ENCODE measurements around the gene NMNAT3. TPM values are rescaled to one million over a fixed set of nuclear protein-coding genes. Genes with fewer than 3 reads are reported as not detected.

NMNAT3 gene
- total RNA-seq, 1 experiment from 2014 or later = 1.0 TPM

DNA sequence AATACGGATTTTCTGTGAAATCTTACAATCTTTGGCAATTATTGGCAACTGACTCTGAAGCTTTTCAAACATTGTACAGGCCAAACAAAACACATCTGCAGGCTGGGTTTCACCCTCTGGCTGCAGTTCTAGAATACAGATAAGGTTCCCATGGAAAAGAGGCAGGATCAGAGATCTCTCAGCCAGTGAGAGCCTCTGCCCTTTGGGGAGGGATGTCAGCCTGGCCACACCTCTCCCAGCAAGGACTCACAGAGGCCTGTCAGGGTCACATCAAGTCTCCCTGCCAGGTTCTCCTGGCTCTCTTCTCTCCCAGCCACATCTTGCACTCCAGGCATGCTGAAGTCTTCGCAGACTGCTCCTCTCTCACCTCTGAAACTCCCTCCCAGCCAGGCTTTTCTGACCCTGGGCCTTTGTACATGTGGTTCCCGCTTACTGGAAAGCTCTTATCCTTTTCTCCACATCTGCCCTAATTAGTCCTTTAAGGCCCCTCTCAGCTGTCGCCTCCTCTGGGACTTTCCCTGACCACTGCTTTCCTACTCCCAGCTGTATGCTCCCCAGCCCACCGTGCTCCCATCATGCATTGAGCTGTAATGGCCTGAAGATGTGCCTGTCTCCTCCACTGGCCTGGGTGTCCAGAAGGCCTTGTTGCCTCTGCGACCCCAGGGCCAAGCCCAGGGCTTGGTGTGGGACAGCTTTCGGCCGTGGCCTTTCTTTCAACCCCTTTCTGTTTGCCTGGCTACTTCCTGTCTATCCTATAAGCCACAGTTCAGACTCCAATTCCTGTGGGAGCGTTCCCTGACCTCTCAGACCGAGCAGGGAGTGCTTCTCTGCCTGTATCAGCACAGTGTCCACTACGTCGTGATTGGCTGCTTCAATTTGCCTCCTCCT, 142.5 kb downstream of the NMNAT3 start:
- Mint-ChIP-seq H3K4me3 (ENCODE audit: unreplicated experiment) (peak overlapping the region; percentile 20), H3K9me3 (ENCODE audit: unreplicated experiment) (no peaks in the 10 kb centered on the region), H3K4me1 (ENCODE audit: insufficient read depth, unreplicated experiment) (peaks cover 30% of the 10 kb centered on the region), H3K27ac (ENCODE audit: low read depth, unreplicated experiment) (peak overlapping the region; percentile 90), H3K27me3 (ENCODE audit: insufficient read depth, unreplicated experiment) (no peaks in the 10 kb centered on the region), H3K36me3 (ENCODE audit: insufficient read depth, unreplicated experiment) (peaks cover 6% of the 10 kb centered on the region)
- intact Hi-C loops (cut with micrococcal nuclease) = loop anchor here (1.0 kb wide), 1 partner anchor 66 kb away; no protein-coding TSS in a partner anchor
- TF ChIP-seq, protein P1, sequence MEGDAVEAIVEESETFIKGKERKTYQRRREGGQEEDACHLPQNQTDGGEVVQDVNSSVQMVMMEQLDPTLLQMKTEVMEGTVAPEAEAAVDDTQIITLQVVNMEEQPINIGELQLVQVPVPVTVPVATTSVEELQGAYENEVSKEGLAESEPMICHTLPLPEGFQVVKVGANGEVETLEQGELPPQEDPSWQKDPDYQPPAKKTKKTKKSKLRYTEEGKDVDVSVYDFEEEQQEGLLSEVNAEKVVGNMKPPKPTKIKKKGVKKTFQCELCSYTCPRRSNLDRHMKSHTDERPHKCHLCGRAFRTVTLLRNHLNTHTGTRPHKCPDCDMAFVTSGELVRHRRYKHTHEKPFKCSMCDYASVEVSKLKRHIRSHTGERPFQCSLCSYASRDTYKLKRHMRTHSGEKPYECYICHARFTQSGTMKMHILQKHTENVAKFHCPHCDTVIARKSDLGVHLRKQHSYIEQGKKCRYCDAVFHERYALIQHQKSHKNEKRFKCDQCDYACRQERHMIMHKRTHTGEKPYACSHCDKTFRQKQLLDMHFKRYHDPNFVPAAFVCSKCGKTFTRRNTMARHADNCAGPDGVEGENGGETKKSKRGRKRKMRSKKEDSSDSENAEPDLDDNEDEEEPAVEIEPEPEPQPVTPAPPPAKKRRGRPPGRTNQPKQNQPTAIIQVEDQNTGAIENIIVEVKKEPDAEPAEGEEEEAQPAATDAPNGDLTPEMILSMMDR (IDR thresholded peaks at IDR 0.05; ENCODE audit: unreplicated experiment) = no peak
- BruUV-seq (replicated peaks) = no TSS peak
- ChIA-PET POLR2A (interaction anchor here (0.7 to 1.7 kb wide), 11 partner anchors 25 to 146 kb away, joined by 3 to 11 read pairs (median 5); partner anchors contain the start of gene COPB2), CTCF (interaction anchor here (0.5 to 3.5 kb wide), 7 partner anchors 11 to 300 kb away, joined by 3 to 21 read pairs (median 4); no protein-coding TSS in a partner anchor)
- DNase-seq (ENCODE audit: unreplicated experiment) = peak; percentile 50

DNA sequence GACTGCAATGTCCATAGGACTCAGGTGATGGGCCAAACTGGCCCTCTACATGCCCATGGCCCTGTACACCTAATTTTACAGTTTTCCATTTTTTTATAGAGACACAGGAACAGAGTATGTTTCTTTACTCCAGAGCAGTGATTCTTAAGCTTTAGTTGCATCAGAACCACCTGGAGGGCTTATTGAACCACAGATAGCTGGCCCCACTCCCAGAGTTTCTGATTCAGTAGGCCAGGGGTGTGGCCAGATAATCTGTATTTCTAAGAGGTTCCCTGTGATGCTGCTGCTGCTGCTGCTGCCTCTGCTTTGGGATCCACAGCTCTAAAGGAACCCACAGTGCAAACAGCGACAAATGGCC, 143.3 kb downstream of the NMNAT3 start:
- POLR2A ChIA-PET = interaction anchor here (0.7 to 1.7 kb wide), 12 partner anchors 26 to 146 kb away, joined by 3 to 11 read pairs (median 4); partner anchors contain the start of gene COPB2
- DNase-seq (ENCODE audit: unreplicated experiment) = peak; percentile 94
- no TSS peak for BruUV-seq (replicated peaks)
- intact Hi-C loops (cut with micrococcal nuclease) = loop anchor here (1.0 kb wide), 1 partner anchor 67 kb away; no protein-coding TSS in a partner anchor
- CTCF ChIA-PET = interaction anchor here (0.6 to 3.5 kb wide), 7 partner anchors 14 to 479 kb away, joined by 3 to 21 read pairs (median 4); no protein-coding TSS in a partner anchor
- H3K27ac Mint-ChIP-seq (ENCODE audit: low read depth, unreplicated experiment) = peak overlapping the region; percentile 86
- no peaks in the 10 kb centered on the region for H3K9me3 Mint-ChIP-seq (ENCODE audit: unreplicated experiment)
- no peaks in the 10 kb centered on the region for H3K27me3 Mint-ChIP-seq (ENCODE audit: insufficient read depth, unreplicated experiment)
- peak overlapping the region; percentile 18 for H3K4me3 Mint-ChIP-seq (ENCODE audit: unreplicated experiment)
- H3K36me3 Mint-ChIP-seq (ENCODE audit: insufficient read depth, unreplicated experiment) = peaks cover 6% of the 10 kb centered on the region
- TF ChIP-seq, protein P1 (IDR thresholded peaks at IDR 0.05; ENCODE audit: unreplicated experiment) = no peak
- H3K4me1 Mint-ChIP-seq (ENCODE audit: insufficient read depth, unreplicated experiment) = peaks cover 30% of the 10 kb centered on the region

DNA sequence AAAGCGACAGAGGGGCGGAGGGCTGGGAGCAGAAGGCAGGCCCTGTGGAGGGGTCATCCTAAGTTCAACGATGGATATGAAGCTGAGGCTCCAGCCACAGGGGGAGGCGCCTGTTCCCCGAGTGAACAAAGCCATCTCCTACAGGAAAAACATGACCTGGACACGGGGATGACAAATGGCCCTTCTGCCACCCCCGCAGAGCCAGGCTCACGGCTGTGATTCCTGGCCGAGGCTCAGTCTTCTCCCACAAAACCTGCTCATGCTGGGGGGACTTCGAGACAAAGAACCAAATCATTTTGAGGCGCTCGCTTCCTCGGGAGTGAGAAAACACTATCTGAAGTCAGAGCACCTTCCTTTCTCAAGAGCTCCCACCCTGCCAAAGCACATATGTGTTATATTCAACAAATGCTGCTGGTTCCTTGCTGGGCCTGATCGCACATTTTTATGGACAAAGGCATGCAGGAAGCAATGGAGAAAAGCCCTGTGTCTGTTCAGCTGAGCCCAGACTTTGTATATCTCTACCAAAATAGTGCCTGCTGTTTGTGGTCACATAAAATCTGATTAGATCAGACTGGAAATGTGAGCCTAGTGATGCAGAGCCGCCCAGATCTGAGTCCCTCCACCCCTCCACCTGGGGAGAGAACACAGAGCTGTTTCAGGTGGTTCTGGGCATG, 143.9 kb downstream of the NMNAT3 start:
- Mint-ChIP-seq H3K27me3 (ENCODE audit: insufficient read depth, unreplicated experiment) (no peaks in the 10 kb centered on the region), H3K9me3 (ENCODE audit: unreplicated experiment) (no peaks in the 10 kb centered on the region), H3K4me3 (ENCODE audit: unreplicated experiment) (no peak overlapping the region), H3K36me3 (ENCODE audit: insufficient read depth, unreplicated experiment) (peaks cover 6% of the 10 kb centered on the region), H3K4me1 (ENCODE audit: insufficient read depth, unreplicated experiment) (peaks cover 30% of the 10 kb centered on the region), H3K27ac (ENCODE audit: low read depth, unreplicated experiment) (peak overlapping the region; percentile 86)
- POLR2A ChIA-PET = interaction anchor here (0.7 to 1.7 kb wide), 9 partner anchors 26 to 145 kb away, joined by 3 to 11 read pairs (median 5); partner anchors contain the start of gene COPB2
- CTCF ChIA-PET = interaction anchor here (0.6 to 3.5 kb wide), 6 partner anchors 13 to 479 kb away, joined by 3 to 21 read pairs (median 4); no protein-coding TSS in a partner anchor
- peak; percentile 27 for DNase-seq (ENCODE audit: unreplicated experiment)
- intact Hi-C loops (cut with micrococcal nuclease) = loop anchor here (1.0 kb wide), 1 partner anchor 67 kb away; no protein-coding TSS in a partner anchor
- TF ChIP-seq, protein P1 (IDR thresholded peaks at IDR 0.05; ENCODE audit: unreplicated experiment) = no peak
- BruUV-seq (replicated peaks) = no TSS peak
